Measurements from ENCODE around the gene GRIP2.

GRCh38 chr3:14455571-14456317 lies 84.4 kb downstream of the GRIP2 start:
- TF ChIP-seq CTCF (IDR thresholded peaks at IDR 0.05; ENCODE audit: insufficient read depth, low read depth, low read length) (no peak), EZH2 (IDR thresholded peaks at IDR 0.05; ENCODE audit: insufficient read depth, low read length) (no peak)

Data from astrocyte (in vitro differentiated cells and primary cell).